Suprapubic skin (tissue), 4 donors: ENCODE measurements around the gene SPART.

Source experiments
- EP300 ChIP-seq: sonication (generic); formaldehyde crosslinking; IDR thresholded peaks from one replicate; pipeline ENCODE4 v1.6.1; 2017; ENCODE audit warnings: antibody characterized with exemption
- POLR2A ChIP-seq, 2 donors: fragments of 450-650 bp; IDR thresholded peaks; one replicate each; pipeline ENCODE4 v1.6.1; 2017; ENCODE audit warnings: antibody characterized with exemption in 2 of 2, mild to moderate bottlenecking in 2 of 2, moderate library complexity in 2 of 2
- POLR2AphosphoS5 ChIP-seq, 3 donors: sonication (generic); formaldehyde crosslinking; IDR thresholded peaks; one replicate each; pipeline ENCODE4 v1.6.1; 2017; ENCODE audit warnings: antibody characterized with exemption in 3 of 3
- TF ChIP-seq, protein P1 (sequence below), 2 donors: fragments of 200-600 bp in 1 of 2; fragments of 450-650 bp in 1 of 2; sonication (generic) in 1 of 2; IDR thresholded peaks; one replicate each; pipeline ENCODE4 v1.5.1; 2016 to 2019; ENCODE audit warnings: antibody characterized with exemption in 2 of 2, mild to moderate bottlenecking in 1 of 2, moderate library complexity in 1 of 2

DNA sequence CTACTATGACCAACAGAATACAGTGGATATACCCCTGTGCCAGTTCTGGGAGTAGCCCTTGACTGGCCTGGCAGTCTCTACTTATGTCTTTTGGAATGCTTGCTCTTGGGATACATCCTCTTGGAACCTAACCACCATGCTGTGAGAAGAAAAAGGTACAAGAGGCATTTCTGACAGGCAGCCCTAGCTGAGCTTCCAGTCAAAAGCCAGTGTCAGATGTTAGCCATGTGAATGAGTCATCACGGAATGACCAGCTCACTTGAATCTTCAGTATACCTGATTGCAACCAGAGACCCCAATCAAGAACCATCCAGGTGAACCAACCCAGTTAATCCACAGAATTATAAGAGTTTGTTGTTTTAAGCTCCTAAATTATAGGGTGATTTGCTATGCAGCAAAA is 52.7 kb downstream of the SPART start:
- TF ChIP-seq, protein P1, sequence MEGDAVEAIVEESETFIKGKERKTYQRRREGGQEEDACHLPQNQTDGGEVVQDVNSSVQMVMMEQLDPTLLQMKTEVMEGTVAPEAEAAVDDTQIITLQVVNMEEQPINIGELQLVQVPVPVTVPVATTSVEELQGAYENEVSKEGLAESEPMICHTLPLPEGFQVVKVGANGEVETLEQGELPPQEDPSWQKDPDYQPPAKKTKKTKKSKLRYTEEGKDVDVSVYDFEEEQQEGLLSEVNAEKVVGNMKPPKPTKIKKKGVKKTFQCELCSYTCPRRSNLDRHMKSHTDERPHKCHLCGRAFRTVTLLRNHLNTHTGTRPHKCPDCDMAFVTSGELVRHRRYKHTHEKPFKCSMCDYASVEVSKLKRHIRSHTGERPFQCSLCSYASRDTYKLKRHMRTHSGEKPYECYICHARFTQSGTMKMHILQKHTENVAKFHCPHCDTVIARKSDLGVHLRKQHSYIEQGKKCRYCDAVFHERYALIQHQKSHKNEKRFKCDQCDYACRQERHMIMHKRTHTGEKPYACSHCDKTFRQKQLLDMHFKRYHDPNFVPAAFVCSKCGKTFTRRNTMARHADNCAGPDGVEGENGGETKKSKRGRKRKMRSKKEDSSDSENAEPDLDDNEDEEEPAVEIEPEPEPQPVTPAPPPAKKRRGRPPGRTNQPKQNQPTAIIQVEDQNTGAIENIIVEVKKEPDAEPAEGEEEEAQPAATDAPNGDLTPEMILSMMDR (IDR thresholded peaks at IDR 0.05): no peak
- TF ChIP-seq POLR2A (IDR thresholded peaks at IDR 0.05) (no peak), EP300 (no peak), POLR2AphosphoS5 (IDR thresholded peaks at IDR 0.05) (no peak)
